GM18507 (cell line): ENCODE results near the gene DNAJC18.

ENCODE experiments used
- DNase-seq: peaks from one replicate; pipeline ENCODE4 v3.0.0; 2011; ENCODE audit warnings: low read depth; ENCODE audit not compliant: insufficient read length; ENCODE audit errors: extremely low spot score
- FAIRE-seq: peaks from 2 replicates; lab custom pipeline; 2011; peaks lifted over from hg19 to GRCh38; lab: Jason Lieb, UNC

DNAJC18 gene

DNA sequence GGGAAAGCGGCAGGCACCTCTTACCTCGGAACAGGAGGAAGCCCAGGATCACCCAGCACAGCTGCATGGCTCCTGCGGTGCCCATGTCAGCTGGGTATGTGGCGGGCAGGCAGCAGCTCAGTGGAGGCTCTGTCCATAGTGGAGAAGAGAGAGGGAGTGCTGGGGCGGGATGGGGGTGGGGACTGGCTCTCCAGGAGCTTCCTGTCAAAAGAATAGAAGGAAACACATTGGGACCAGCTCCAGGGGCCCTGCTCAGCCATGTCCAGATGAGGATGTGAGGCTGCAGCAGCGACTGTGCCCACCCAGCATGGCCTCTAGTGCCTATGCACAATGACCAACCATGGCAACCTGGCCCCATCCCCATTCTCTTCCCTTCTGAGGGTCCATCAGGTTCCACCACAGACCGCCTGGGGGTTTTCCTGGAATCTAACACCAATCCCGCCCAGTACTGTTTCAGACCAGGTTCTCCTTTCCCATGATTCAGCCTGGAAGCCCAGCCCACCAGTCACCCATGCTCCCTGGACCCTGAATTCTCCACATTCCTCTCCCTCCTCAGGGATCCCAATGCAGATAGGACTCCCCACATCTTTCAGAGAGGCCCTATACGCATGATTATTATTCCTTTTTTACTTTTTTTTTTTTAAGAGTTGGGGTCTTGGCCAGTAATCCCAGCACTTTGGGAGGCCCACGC is 23.4 kb upstream of the DNAJC18 start, which contains the start of gene ECSCR:
ECSCR (minus strand) TSS at position 158 of the 691 bp plus-strand sequence; CDS start at position 85, 73 bp downstream.
- FAIRE-seq, result no peak
- DNase-seq, result no peak

DNA sequence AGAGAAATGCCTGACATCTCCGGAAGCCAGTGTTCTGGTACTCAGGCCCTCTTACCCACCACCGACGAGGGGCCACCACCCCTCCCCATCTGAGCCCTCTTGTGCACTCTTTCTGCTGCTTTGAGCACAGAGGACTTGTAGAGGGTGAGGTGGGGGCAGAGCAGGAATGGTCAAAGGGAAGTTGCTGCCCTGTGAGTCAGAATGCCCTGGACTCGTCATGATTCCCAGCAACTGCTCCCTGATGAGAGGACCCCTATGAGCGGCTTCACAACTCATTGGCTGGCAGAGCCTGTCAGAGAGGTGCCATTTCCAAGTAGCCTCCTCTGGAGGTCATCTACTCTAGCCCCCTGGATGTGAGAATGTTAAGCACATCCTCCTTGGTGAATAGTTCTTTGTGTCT is 22.4 kb upstream of the DNAJC18 start:
- FAIRE-seq (no peak), DNase-seq (no peak)

- no peak for DNase-seq
- no peak for FAIRE-seq
These were observed 21.9 kb upstream of the DNAJC18 start for GRCh38 chr5:139461176-139461575.

- DNase-seq (no peak), FAIRE-seq (no peak)
These were observed 21.1 kb upstream of the DNAJC18 start for GRCh38 chr5:139460455-139460854.

- FAIRE-seq (no peak), DNase-seq (no peak)
These were observed 20.2 kb upstream of the DNAJC18 start for GRCh38 chr5:139459451-139459934.

DNA sequence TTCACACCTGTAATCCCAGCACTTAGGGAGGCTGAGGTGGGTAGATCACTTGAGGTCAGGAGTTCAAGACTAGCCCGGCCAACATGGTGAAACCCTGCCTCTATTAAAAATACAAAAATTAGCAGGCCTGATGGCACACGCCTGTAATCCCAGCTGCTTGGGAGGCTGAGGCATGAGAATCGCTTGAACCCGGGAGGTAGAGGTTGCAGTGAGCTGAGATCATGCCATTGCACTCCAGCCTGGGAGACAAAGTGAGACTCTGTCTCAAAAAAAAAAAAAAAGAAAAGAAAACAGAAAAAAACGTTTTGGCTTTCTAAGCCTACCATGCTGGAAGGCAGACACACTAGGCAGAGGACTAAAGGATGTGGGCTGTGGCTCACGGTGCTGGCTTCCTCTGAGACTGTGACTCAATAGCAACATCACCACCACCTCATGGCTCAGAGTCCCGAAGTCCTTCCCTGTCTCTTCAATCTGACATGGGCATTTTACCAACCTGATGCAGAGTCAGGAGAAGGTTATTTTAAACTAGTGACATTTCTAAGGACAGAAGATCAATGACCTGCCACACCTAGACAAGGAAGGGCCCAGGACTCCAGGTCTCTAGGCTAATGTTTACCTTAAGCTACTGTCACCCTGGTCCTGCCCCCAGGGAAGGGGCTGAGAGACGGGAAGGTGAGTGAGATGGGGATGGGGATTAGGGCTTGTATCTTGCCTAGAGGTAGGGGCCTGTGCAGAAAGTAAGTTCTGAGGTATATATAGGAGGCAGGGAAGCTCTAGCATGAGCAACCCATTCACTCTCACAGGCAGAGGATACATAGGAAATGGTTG is 19.5 kb upstream of the DNAJC18 start:
- DNase-seq (no peak), FAIRE-seq (peak; percentile 83)

DNA sequence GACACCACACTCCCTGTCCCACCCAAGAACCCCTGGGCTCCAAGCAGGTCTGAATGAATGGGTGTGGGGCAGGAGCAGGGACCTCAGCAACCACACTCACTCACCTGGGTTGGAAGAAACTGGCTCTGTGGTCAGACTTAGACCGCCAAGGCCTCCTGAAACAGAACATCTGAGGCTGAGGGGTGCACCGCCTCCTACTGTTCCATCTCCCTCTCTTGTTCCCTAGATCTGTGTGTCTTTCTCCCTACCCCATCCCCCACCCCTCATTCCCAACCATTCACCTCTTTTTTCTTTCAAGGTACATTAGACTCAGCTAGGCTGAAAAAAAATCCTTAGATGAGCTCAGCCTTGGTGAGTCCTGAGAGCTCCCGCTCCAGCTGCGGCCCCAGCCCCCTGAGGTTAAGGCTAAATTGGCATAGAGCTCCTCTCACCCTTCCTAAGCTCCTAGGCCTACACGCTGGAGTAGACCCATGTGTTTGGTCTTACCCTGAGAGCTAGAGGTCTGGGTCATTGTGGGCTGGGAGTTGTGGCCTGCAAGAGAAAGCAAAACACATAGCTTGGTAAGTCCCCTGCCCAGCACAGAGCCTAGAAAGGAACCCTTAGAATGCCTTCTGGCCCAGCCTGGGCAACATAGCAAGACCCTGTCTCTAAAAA is 18.5 kb upstream of the DNAJC18 start:
- FAIRE-seq (no peak), DNase-seq (no peak)

GRCh38 chr5:139457241-139457640 is 17.9 kb upstream of the DNAJC18 start:
- no peak for DNase-seq
- no peak for FAIRE-seq

DNA sequence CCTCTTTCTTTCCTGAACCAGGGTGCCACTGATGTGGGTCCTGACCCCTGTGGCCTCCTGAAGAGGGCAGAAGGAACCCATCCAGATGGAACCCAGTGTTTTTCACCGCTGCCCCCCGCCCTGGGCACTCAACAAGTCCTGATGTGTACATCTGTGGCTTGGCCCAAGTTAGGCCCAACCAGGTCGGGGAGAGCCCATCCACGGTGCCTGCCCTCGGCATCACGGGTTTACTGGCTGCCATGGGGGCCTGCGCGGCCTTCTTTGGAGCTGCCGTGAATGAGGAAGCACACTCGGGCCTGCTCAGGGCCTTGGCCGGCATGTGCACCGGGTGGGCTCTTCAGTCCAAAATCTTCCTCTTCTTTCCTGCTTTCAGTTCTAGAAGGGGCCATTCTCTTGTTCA is 17.5 kb upstream of the DNAJC18 start:
- FAIRE-seq (no peak), DNase-seq (no peak)

GRCh38 chr5:139454568-139455290 is 15.4 kb upstream of the DNAJC18 start:
- no peak for DNase-seq
- no peak for FAIRE-seq

DNA sequence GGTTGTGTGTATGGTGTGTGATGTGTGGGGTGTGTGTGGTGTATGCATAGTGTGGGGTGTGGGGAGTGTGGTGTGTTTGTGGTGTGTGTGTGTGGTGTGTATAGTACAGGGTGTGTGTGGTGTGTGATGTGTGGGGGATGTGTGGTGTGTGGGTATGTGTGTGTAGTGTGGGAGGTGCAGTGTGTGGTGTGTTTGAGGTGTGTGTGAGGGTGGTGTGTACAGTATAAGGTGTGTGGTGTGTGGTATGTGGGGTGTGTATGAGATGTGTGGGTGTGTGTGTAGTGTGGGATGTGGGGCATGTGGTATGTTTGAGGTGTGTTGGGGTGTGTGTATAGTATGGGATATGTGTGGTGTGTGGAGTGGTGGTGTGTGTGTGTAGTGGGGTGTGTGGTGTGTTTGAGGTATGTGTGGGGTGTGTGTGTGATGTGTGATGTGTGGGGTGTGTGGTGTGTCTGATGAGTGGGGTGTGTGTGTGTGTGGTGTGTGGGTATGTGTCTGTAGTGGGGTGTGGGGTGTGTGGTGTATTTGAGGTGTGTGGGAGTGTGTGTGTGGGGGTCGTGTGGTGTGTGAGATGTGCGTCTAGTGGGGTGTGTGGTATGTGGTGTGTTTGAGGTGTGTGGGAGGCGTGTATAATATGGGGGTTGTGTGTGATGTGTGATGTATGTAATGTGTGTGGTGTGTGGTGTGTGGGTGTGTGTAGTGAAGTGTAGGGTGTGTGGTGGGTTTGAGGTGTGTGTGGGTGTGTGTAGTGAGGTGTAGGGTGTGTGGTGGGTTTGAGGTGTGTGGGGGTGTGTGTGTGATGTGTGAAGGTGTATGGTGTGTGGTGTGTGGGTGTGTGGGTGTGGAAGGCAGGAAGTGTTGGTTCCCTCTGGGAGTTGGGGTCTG is 14.6 kb upstream of the DNAJC18 start:
- DNase-seq (no peak), FAIRE-seq (no peak)

GRCh38 chr5:139451878-139452660 is 12.7 kb upstream of the DNAJC18 start:
- no peak for FAIRE-seq
- no peak for DNase-seq

- no peak for FAIRE-seq
These were observed 11.9 kb upstream of the DNAJC18 start for GRCh38 chr5:139451176-139451575.

DNA sequence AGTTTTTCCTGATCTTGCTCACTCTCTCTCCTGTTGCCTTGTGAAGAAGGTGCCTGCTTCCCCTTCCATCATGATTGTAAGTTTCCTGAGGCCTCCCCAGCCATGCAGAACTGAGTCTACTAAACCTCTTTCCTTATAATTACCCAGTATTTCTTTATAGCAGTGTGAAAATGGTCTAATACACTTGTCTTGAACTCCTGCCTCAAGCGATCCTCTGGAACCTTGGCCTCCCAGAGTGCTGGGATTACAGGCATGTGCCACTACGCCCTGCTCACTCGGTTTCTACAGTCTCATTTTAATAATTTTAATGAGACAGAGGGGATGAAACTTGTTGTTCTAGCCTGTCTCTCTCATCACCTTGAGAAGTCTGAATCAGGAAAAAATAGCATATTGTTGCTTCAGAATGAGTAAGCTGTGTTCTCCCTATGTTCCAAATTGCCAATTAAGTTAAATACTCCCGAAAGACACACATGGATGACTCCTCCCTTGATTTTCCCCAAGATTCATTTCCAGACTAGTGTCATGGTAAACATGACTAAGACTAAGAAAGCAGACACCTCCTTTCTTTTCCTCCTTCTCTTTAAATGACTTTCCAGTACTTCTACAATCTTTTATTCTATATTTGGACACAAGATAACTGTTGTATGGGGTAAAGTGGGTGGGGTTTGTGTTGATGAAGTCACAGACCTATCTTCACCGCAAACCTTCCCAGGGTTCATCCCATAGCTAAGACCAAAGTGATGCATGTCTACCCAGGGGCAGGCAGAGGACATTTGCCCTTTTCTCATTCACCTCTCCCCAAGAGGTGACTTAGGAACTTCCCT is 7.8 kb upstream of the DNAJC18 start:
- peak; percentile 69 for FAIRE-seq
- DNase-seq, result no peak

More at GRCh38 chr5:139451176-139451575, 11.9 kb upstream of the DNAJC18 start:
- DNase-seq, result no peak

- no peak for DNase-seq
- FAIRE-seq, result no peak
These were observed 6.2 kb upstream of the DNAJC18 start for GRCh38 chr5:139445325-139446170.

DNA sequence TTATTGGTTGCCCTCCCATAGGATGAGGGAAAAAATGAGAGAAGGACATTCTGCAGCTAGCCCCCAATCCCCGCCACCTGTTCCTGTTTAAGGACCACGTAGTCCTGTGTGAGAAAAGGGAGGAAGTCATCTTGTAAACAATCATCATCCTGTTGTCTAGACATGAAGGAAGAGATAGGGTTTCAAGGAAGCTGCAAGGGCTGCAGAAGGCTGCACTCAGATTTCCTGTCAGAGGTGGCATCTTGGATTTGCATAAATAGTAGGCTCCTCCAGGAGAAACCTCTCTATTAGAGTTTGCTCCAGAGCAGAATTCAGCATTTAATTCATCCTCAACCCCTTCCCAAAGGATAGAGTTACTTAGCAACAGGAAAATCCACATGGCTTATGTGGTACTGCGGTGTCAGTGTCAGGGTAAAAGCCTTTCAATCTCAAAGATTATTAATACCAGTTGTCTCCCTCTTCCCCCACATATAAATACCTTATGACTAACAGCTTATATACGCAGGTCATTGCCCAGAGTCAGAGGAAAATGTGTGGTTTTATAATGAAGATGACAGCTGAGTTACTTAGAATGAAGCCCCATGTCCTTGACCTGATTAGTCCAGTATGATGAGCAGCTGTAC is 4.6 kb upstream of the DNAJC18 start:
- FAIRE-seq (no peak), DNase-seq (no peak)
